Stimulated activated CD8-positive, alpha-beta memory T cell treated with anti-CD3 and anti-CD28 coated beads, Interleukin-4, amount 100 ng/mL, for 48 hours (primary cell): ENCODE data around the gene CEP112.

Experiments used
- DNase-seq: peaks from one replicate; pipeline ENCODE4 v3.0.0-alpha.2; 2020

CEP112 gene

GRCh38 chr17:66054242-66054641 is 137.7 kb downstream of the CEP112 start:
- DNase-seq, result no peak

- no peak for DNase-seq
Measured at GRCh38 chr17:66044083-66044482, 147.8 kb downstream of the CEP112 start.

- no peak for DNase-seq
Measured at GRCh38 chr17:66043419-66043818, 148.5 kb downstream of the CEP112 start.

GRCh38 chr17:66040402-66040801 is 151.5 kb downstream of the CEP112 start:
- no peak for DNase-seq

GRCh38 chr17:66038125-66038524 is 153.8 kb downstream of the CEP112 start:
- no peak for DNase-seq

- no peak for DNase-seq
Measured at GRCh38 chr17:66037221-66037620, 154.7 kb downstream of the CEP112 start.

- no peak for DNase-seq
Measured at GRCh38 chr17:66032082-66032712, 159.7 kb downstream of the CEP112 start.

GRCh38 chr17:66025551-66025950 is 166.4 kb downstream of the CEP112 start:
- DNase-seq, result no peak

- DNase-seq, result no peak
Measured at GRCh38 chr17:66021757-66022156, 170.2 kb downstream of the CEP112 start.

- no peak for DNase-seq
Measured at GRCh38 chr17:66018786-66019185, 173.1 kb downstream of the CEP112 start.

- DNase-seq, result no peak
Measured at GRCh38 chr17:66016231-66016630, 175.7 kb downstream of the CEP112 start.

GRCh38 chr17:66008680-66009079 is 183.3 kb downstream of the CEP112 start:
- no peak for DNase-seq

- no peak for DNase-seq
Measured at GRCh38 chr17:66006654-66007053, 185.3 kb downstream of the CEP112 start.

GRCh38 chr17:66002812-66003211 is 189.1 kb downstream of the CEP112 start:
- DNase-seq, result no peak

- no peak for DNase-seq
Measured at GRCh38 chr17:66002063-66002585, 189.8 kb downstream of the CEP112 start.

- DNase-seq, result no peak
Measured at GRCh38 chr17:66000216-66000615, 191.7 kb downstream of the CEP112 start.

GRCh38 chr17:65998675-65999074 is 193.3 kb downstream of the CEP112 start:
- no peak for DNase-seq

- no peak for DNase-seq
Measured at GRCh38 chr17:65994679-65995078, 197.3 kb downstream of the CEP112 start.

- DNase-seq, result no peak
Measured at GRCh38 chr17:65994114-65994513, 197.8 kb downstream of the CEP112 start.

GRCh38 chr17:65990593-65990992 is 201.3 kb downstream of the CEP112 start:
- no peak for DNase-seq

- no peak for DNase-seq
Measured at GRCh38 chr17:65988451-65988850, 203.5 kb downstream of the CEP112 start.

- no peak for DNase-seq
Measured at GRCh38 chr17:65987988-65988387, 203.9 kb downstream of the CEP112 start.

GRCh38 chr17:65985571-65985970 is 206.4 kb downstream of the CEP112 start:
- no peak for DNase-seq

- no peak for DNase-seq
Measured at GRCh38 chr17:65984299-65984698, 207.6 kb downstream of the CEP112 start.

GRCh38 chr17:65978871-65979270 is 213.1 kb downstream of the CEP112 start:
- no peak for DNase-seq
